GM18907 (cell line): ENCODE results near the gene DLL4.
A peak's percentile ranks its signal among the peaks of the same experiment; 100 is the strongest.
"Not testable (repeated sequence)": the region's sequence is repeated elsewhere in the genome, so short reads cannot be mapped to it uniquely, and the experiment has no call there.

Experiments used
- ATAC-seq: cut with Tn5 transposase; IDR thresholded peaks from one replicate; pipeline ENCODE4 v1.9.1; 2021; ENCODE audit warnings: mild to moderate bottlenecking, moderate library complexity; ENCODE audit not compliant: unreplicated experiment

The DLL4 gene

GRCh38 chr15:40941528-40942336, 12.6 kb downstream of the DLL4 start:
- peak; percentile 57 for ATAC-seq

- ATAC-seq, result no peak
These were observed 13.3 kb downstream of the DLL4 start for GRCh38 chr15:40942337-40942854.

- no peak for ATAC-seq
These were observed 13.7 kb downstream of the DLL4 start for GRCh38 chr15:40942878-40943277.

GRCh38 chr15:40943764-40944365, 14.7 kb downstream of the DLL4 start:
- no peak for ATAC-seq

GRCh38 chr15:40944510-40945296, 15.6 kb downstream of the DLL4 start:
- ATAC-seq, result no peak

GRCh38 chr15:40948706-40949473, 19.8 kb downstream of the DLL4 start:
- no peak for ATAC-seq

- no peak for ATAC-seq
These were observed 20.6 kb downstream of the DLL4 start for GRCh38 chr15:40949756-40950207.

- no peak for ATAC-seq
These were observed 22.6 kb downstream of the DLL4 start for GRCh38 chr15:40951764-40952163.

GRCh38 chr15:40952301-40952900, 23.3 kb downstream of the DLL4 start:
- no peak for ATAC-seq

GRCh38 chr15:40952901-40953712, 24.0 kb downstream of the DLL4 start, which contains the start of gene CHAC1:
CHAC1 (plus strand) TSS chr15:40953471; CDS start chr15:40953584, 113 bp downstream.
- peak; percentile 86 for ATAC-seq

- no peak for ATAC-seq
These were observed 24.6 kb downstream of the DLL4 start for GRCh38 chr15:40953713-40954074.

- not testable (repeated sequence) for ATAC-seq
These were observed 25.2 kb downstream of the DLL4 start for GRCh38 chr15:40954158-40954848.

- ATAC-seq, result no peak
These were observed 26.2 kb downstream of the DLL4 start for GRCh38 chr15:40955141-40955903.

- no peak for ATAC-seq
These were observed 26.9 kb downstream of the DLL4 start for GRCh38 chr15:40955930-40956540.

GRCh38 chr15:40956541-40956982, 27.4 kb downstream of the DLL4 start:
- ATAC-seq, result no peak

GRCh38 chr15:40957041-40957555, 28.0 kb downstream of the DLL4 start:
- no peak for ATAC-seq

GRCh38 chr15:40957581-40958051, 28.5 kb downstream of the DLL4 start:
- ATAC-seq, result no peak
